Esophagus squamous epithelium (tissue), 4 donors: ENCODE data around the gene PPFIBP1.

Source experiments
- POLR2A ChIP-seq, 4 donors: fragments of 450-650 bp; IDR thresholded peaks; one replicate each; pipeline ENCODE4 v1.6.1; 2017; ENCODE audit warnings: antibody characterized with exemption in 4 of 4, mild to moderate bottlenecking in 4 of 4, moderate library complexity in 3 of 4
- TF ChIP-seq, protein P1 (sequence below), 6 experiments: fragments of 450-650 bp in 4 of 6; fragments of 200-600 bp in 2 of 6; sonication (generic) in 2 of 6; IDR thresholded peaks; one replicate each; pipeline ENCODE4 v1.5.1; 2016 to 2019; ENCODE audit warnings: antibody characterized with exemption in 6 of 6, mild to moderate bottlenecking in 4 of 6, moderate library complexity in 4 of 6

DNA sequence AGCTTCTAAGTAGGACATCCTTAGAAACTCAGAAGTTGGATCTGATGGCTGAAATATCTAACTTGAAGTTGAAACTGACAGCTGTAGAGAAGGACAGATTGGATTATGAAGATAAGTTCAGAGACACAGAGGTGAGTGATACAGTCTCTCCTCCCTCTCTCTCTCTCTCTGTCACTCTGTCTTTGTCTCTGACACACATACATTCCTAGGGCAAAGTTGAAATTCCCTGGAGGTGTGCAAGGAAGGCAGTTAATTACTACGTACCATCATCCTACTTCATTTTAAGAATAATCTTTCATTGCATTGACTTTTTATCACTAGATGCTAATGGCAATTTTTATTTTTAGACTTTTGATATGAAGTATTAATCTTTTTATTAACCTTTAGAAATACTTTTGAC, 126.0 kb downstream of the PPFIBP1 start:
- TF ChIP-seq POLR2A (IDR thresholded peaks at IDR 0.05), result no peak
- TF ChIP-seq, protein P1, sequence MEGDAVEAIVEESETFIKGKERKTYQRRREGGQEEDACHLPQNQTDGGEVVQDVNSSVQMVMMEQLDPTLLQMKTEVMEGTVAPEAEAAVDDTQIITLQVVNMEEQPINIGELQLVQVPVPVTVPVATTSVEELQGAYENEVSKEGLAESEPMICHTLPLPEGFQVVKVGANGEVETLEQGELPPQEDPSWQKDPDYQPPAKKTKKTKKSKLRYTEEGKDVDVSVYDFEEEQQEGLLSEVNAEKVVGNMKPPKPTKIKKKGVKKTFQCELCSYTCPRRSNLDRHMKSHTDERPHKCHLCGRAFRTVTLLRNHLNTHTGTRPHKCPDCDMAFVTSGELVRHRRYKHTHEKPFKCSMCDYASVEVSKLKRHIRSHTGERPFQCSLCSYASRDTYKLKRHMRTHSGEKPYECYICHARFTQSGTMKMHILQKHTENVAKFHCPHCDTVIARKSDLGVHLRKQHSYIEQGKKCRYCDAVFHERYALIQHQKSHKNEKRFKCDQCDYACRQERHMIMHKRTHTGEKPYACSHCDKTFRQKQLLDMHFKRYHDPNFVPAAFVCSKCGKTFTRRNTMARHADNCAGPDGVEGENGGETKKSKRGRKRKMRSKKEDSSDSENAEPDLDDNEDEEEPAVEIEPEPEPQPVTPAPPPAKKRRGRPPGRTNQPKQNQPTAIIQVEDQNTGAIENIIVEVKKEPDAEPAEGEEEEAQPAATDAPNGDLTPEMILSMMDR (IDR thresholded peaks at IDR 0.05), result no peak
